ENCODE measurements around the gene TAF11L13. TPM values are rescaled to one million over a fixed set of nuclear protein-coding genes. Genes with fewer than 3 reads are reported as not detected.

TAF11L13 gene
- total RNA-seq, result not detected

DNA sequence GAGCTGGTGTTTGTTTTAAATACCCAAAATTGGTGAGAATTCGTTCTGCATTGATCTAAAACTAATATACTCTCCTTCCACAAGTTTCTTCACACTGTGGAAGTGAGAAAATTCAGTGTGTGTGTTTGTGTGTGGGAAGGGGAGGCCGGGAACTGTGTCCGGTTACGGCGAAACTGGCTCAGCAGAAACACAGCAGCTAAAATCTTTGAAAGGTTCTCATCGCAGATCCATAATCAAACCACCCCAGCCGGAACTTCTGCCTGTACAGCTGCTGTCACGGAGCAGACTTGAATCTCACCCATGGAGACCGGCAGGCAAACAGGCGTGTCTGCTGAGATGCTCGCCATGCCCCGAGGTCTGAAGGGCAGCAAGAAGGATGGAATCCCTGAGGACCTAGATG lies at the start of gene TAF11L13:
Gene TAF11L13 (plus strand): TSS at position 301 of the 400 bp plus-strand sequence.

GRCh38 chr5:17585658-17586057 lies 46.2 kb upstream of the TAF11L13 start, which contains the start of gene TAF11L7:
Gene TAF11L7, minus strand, starts transcription at chr5:17585758.

DNA sequence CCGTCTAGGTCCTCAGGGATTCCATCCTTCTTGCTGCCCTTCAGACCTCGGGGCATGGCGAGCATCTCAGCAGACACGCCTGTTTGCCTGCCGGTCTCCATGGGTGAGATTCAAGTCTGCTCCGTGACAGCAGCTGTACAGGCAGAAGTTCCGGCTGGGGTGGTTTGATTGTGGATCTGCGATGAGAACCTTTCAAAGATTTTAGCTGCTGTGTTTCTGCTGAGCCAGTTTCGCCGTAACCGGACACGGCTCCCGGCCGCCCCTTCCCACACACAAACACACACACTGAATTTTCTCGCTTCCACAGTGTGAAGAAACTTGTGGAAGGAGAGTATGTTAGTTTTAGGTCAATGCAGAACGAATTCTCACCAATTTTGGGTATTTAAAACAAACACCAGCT lies 41.0 kb upstream of the TAF11L13 start, which contains the start of gene TAF11L8:
Gene TAF11L8 (minus strand): TSS at position 101 of the 400 bp plus-strand sequence.

DNA sequence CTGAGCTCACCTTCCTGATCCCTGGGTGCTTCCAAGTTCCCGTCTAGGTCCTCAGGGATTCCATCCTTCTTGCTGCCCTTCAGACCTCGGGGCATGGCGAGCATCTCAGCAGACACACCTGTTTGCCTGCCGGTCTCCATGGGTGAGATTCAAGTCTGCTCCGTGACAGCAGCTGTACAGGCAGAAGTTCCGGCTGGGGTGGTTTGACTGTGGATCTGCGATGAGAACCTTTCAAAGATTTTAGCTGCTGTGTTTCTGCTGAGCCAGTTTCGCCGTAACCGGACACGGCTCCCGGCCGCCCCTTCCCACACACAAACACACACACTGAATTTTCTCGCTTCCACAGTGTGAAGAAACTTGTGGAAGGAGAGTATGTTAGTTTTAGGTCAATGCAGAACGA lies 37.6 kb upstream of the TAF11L13 start, which contains the start of gene TAF11L9:
Gene TAF11L9 (minus strand): TSS at position 140 of the 400 bp plus-strand sequence.

GRCh38 chr5:17597728-17598127 lies 34.2 kb upstream of the TAF11L13 start, which contains the start of gene TAF11L10:
Gene TAF11L10, minus strand, starts transcription at chr5:17597828.

GRCh38 chr5:17603880-17604279 lies 28.0 kb upstream of the TAF11L13 start, which contains the start of gene TAF11L11:
Gene TAF11L11, plus strand, starts transcription at chr5:17604183.

GRCh38 chr5:17610092-17610491 lies 21.8 kb upstream of the TAF11L13 start, which contains the start of gene TAF11L12:
Gene TAF11L12, plus strand, starts transcription at chr5:17610392.

GRCh38 chr5:17634160-17634559 lies 2.3 kb downstream of the TAF11L13 start, which contains the start of gene TAF11L14:
Gene TAF11L14, plus strand, starts transcription at chr5:17634460.

Other genes with a start within 250 kb of the TAF11L13 start
- gene TAF11L2, start 133.9 kb upstream of the TAF11L13 start, total RNA-seq, result not detected
- not detected for gene TAF11L3, start 113.7 kb upstream of the TAF11L13 start, total RNA-seq
- not detected for gene TAF11L4, start 110.3 kb upstream of the TAF11L13 start, total RNA-seq
- not detected for gene TAF11L5, start 106.9 kb upstream of the TAF11L13 start, total RNA-seq
- not detected for gene TAF11L6, start 103.4 kb upstream of the TAF11L13 start, total RNA-seq
- gene TAF11L7, start 46.3 kb upstream of the TAF11L13 start, total RNA-seq, result not detected
- not detected for gene TAF11L8, start 41.1 kb upstream of the TAF11L13 start, total RNA-seq
- gene TAF11L9, start 37.7 kb upstream of the TAF11L13 start, total RNA-seq, result not detected
- not detected for gene TAF11L10, start 34.3 kb upstream of the TAF11L13 start, total RNA-seq
- not detected for gene TAF11L11, start 27.9 kb upstream of the TAF11L13 start, total RNA-seq
- not detected for gene TAF11L12, start 21.7 kb upstream of the TAF11L13 start, total RNA-seq
- gene TAF11L14, start 2.4 kb downstream of the TAF11L13 start, total RNA-seq, result not detected

Measured in camera-type eye (tissue), 1 donor.